Measurements from ENCODE around the gene MOV10L1. TPM values are rescaled to one million over a fixed set of nuclear protein-coding genes. Genes with fewer than 3 reads are reported as not detected.

MOV10L1 gene
- total and polyA plus RNA-seq, 2 donors (not counting 3 experiments of a cell fraction or from before 2014, with no cell fraction given) = 27.6 to 37.6 TPM

DNA sequence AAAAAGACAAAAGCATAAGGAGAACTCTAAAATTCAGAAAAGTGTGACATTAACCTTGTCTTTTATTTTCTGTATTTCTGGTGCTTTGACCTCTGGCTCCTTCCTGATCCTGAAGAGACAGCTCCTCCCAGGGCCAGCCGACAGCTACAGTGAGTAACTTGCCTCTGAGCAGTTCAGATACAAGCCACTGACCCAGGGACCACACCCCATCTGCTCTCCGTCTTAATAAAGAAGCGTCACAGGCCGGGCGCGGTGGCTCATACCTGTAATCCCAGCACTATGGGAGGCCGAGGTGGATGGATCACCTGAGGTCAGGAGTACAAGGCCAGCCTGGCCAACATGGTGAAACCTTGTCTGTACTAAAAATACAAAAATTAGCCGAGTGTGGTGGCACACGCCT, 11.0 kb upstream of the MOV10L1 start:
- Histone ChIP-seq H3K27me3 (ENCODE audit: control insufficient read depth in 2 of 2, insufficient read depth in 2 of 2, low read length in 2 of 2) (no peaks in the 10 kb centered on the region), H3K9me1 (replicated peaks; ENCODE audit: control insufficient read depth, extremely low read depth, insufficient read depth, low read length) (no peaks in the 10 kb centered on the region), H3K4me2 (ENCODE audit: insufficient read depth, low read length) (no peak overlapping the region), H3K9ac (replicated peaks; ENCODE audit: extremely low read depth, insufficient read depth, low read length) (no peak overlapping the region), H2AFZ (ENCODE audit: low read depth, low read length) (no peak overlapping the region), H3K9me3 (replicated peaks; ENCODE audit: control insufficient read depth, insufficient read depth, low read length) (no peaks in the 10 kb centered on the region), H3K36me3 (ENCODE audit: control insufficient read depth in 2 of 2, extremely low read depth in 1 of 2, insufficient read depth in 2 of 2, low read length in 2 of 2) (no peaks in the 10 kb centered on the region), H3K27ac (ENCODE audit: insufficient read depth, low read depth, low read length) (no peak overlapping the region), H4K20me1 (replicated peaks; ENCODE audit: control insufficient read depth, extremely low read depth, insufficient read depth, low read length) (no peaks in the 10 kb centered on the region), H3K4me3 (replicated peaks in 1 of 3; ENCODE audit: insufficient read depth in 1 of 3, low read depth in 1 of 3, low read length in 3 of 3) (no peak overlapping the region), H3K79me2 (ENCODE audit: control insufficient read depth, insufficient read depth, low read length) (no peaks in the 10 kb centered on the region), H3K4me1 (ENCODE audit: control insufficient read depth, extremely low read depth, insufficient read depth, low read length) (no peaks in the 10 kb centered on the region)
- no TSS peak for BruUV-seq (replicated peaks)
- intact Hi-C loops (cut with micrococcal nuclease) (no loop called here), dilution Hi-C loops (cut with MboI; ENCODE audit: extremely low pct_ligation_motif_present, low sequenced_read_pairs) (no loop called here)
- DNase-seq (ENCODE audit: low read depth, low spot score) (no peak), FAIRE-seq (no peak)
- CTCF ChIA-PET = interaction anchor here (1.4 kb wide), 1 partner anchor 27 kb away, joined by 3 read pairs; no protein-coding TSS in a partner anchor
- no peak for TF ChIP-seq GATA2 (IDR thresholded peaks at IDR 0.05; ENCODE audit: insufficient read depth, insufficient read length, low read depth, low read length)
- no peak for TF ChIP-seq POLR2AphosphoS5 (IDR thresholded peaks at IDR 0.05; ENCODE audit: insufficient read depth, low read depth, low read length)
- TF ChIP-seq, protein P1, sequence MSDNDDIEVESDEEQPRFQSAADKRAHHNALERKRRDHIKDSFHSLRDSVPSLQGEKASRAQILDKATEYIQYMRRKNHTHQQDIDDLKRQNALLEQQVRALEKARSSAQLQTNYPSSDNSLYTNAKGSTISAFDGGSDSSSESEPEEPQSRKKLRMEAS (IDR thresholded peaks at IDR 0.05; ENCODE audit: insufficient read depth, insufficient read length) = no peak
- no peak for TF ChIP-seq POLR2A (IDR thresholded peaks at IDR 0.05; ENCODE audit: low read depth, low read length)
- no peak for TF ChIP-seq MYC (IDR thresholded peaks at IDR 0.05; ENCODE audit: low read depth, low read length)
- no peak for TF ChIP-seq JUN (IDR thresholded peaks at IDR 0.05; ENCODE audit: borderline replicate concordance, insufficient read depth, insufficient read length, low read depth)
- POLR2A ChIA-PET = no interaction called here

DNA sequence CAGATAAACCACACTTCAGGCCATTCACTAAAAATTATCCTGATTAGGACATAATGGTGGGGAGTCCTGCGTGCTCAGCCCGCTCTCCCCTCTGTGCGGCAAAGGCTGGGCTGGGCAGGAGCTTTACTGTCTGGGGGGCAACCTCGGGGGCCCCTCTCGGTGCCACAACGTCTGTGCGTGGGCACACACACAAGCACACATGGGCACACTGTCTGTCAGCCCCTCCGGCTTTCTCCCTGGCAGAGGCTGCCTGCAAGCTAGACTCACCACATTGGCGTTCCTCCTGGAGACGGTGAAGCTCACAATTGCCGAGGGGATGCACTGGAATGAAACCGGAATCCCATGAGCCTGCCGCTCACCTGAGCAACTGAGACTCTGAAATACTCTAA, 9.7 kb upstream of the MOV10L1 start:
- Histone ChIP-seq H3K27me3 (ENCODE audit: control insufficient read depth in 2 of 2, insufficient read depth in 2 of 2, low read length in 2 of 2) (no peaks in the 10 kb centered on the region), H3K4me1 (ENCODE audit: control insufficient read depth, extremely low read depth, insufficient read depth, low read length) (no peaks in the 10 kb centered on the region), H2AFZ (ENCODE audit: low read depth, low read length) (no peak overlapping the region), H3K4me2 (ENCODE audit: insufficient read depth, low read length) (no peak overlapping the region), H3K9me1 (replicated peaks; ENCODE audit: control insufficient read depth, extremely low read depth, insufficient read depth, low read length) (no peaks in the 10 kb centered on the region), H3K4me3 (replicated peaks in 1 of 3; ENCODE audit: insufficient read depth in 1 of 3, low read depth in 1 of 3, low read length in 3 of 3) (no peak overlapping the region), H4K20me1 (replicated peaks; ENCODE audit: control insufficient read depth, extremely low read depth, insufficient read depth, low read length) (no peaks in the 10 kb centered on the region), H3K9me3 (replicated peaks; ENCODE audit: control insufficient read depth, insufficient read depth, low read length) (no peaks in the 10 kb centered on the region), H3K36me3 (ENCODE audit: control insufficient read depth in 2 of 2, extremely low read depth in 1 of 2, insufficient read depth in 2 of 2, low read length in 2 of 2) (no peaks in the 10 kb centered on the region), H3K79me2 (ENCODE audit: control insufficient read depth, insufficient read depth, low read length) (no peaks in the 10 kb centered on the region), H3K9ac (replicated peaks; ENCODE audit: extremely low read depth, insufficient read depth, low read length) (no peak overlapping the region), H3K27ac (ENCODE audit: insufficient read depth, low read depth, low read length) (no peak overlapping the region)
- BruUV-seq (replicated peaks) = no TSS peak
- TF ChIP-seq, protein P2, sequence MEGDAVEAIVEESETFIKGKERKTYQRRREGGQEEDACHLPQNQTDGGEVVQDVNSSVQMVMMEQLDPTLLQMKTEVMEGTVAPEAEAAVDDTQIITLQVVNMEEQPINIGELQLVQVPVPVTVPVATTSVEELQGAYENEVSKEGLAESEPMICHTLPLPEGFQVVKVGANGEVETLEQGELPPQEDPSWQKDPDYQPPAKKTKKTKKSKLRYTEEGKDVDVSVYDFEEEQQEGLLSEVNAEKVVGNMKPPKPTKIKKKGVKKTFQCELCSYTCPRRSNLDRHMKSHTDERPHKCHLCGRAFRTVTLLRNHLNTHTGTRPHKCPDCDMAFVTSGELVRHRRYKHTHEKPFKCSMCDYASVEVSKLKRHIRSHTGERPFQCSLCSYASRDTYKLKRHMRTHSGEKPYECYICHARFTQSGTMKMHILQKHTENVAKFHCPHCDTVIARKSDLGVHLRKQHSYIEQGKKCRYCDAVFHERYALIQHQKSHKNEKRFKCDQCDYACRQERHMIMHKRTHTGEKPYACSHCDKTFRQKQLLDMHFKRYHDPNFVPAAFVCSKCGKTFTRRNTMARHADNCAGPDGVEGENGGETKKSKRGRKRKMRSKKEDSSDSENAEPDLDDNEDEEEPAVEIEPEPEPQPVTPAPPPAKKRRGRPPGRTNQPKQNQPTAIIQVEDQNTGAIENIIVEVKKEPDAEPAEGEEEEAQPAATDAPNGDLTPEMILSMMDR (IDR thresholded peaks at IDR 0.05; ENCODE audit: extremely low read depth in 1 of 2, insufficient read depth in 1 of 2, low read depth in 1 of 2, low read length in 2 of 2) = no peak
- no peak for TF ChIP-seq FOS (IDR thresholded peaks at IDR 0.05; ENCODE audit: borderline replicate concordance, insufficient read depth, low read length)
- no peak for TF ChIP-seq GATA2 (IDR thresholded peaks at IDR 0.05; ENCODE audit: insufficient read depth, insufficient read length, low read depth, low read length)
- TF ChIP-seq POLR2A (IDR thresholded peaks at IDR 0.05; ENCODE audit: low read depth, low read length) = no peak
- no peak for TF ChIP-seq MYC (IDR thresholded peaks at IDR 0.05; ENCODE audit: low read depth, low read length)
- TF ChIP-seq, protein P1 (IDR thresholded peaks at IDR 0.05; ENCODE audit: insufficient read depth, insufficient read length) = no peak
- TF ChIP-seq JUN (IDR thresholded peaks at IDR 0.05; ENCODE audit: borderline replicate concordance, insufficient read depth, insufficient read length, low read depth) = no peak
- TF ChIP-seq EZH2 (IDR thresholded peaks at IDR 0.05; ENCODE audit: borderline replicate concordance, low read depth, low read length, severe bottlenecking) = no peak
- TF ChIP-seq POLR2AphosphoS5 (IDR thresholded peaks at IDR 0.05; ENCODE audit: insufficient read depth, low read depth, low read length) = no peak
- FAIRE-seq = no peak
- dilution Hi-C loops (cut with MboI; ENCODE audit: extremely low pct_ligation_motif_present, low sequenced_read_pairs) = no loop called here
- no peak for DNase-seq (ENCODE audit: low read depth, low spot score)
- POLR2A ChIA-PET = no interaction called here
- CTCF ChIA-PET = no interaction called here
- intact Hi-C loops (cut with micrococcal nuclease) = no loop called here

All from endothelial cell of umbilical vein (primary cell).